Duodenal mucosa (tissue), 2 donors: ENCODE measurements around the gene ATAD3C.
"Not testable (repeated sequence)": the region's sequence is repeated elsewhere in the genome, so short reads cannot be mapped to it uniquely, and the experiment has no call there.

Source experiments
- H3K27ac ChIP-seq: one replicate; pipeline ENCODE4 v1.7.0; 2013; ENCODE audit warnings: low read depth, low read length
- H3K27me3 ChIP-seq, 2 donors: one replicate each; pipeline ENCODE4 v1.7.0; 2013; ENCODE audit warnings: low read length in 2 of 2, control low read depth in 1 of 2; ENCODE audit not compliant: insufficient read depth in 2 of 2, control insufficient read depth in 1 of 2
- H3K36me3 ChIP-seq, 2 donors: one replicate each; pipeline ENCODE4 v1.7.0; 2013; ENCODE audit warnings: low read length in 2 of 2, control low read depth in 1 of 2; ENCODE audit not compliant: insufficient read depth in 2 of 2, control insufficient read depth in 1 of 2
- H3K4me1 ChIP-seq, 2 donors: one replicate each; pipeline ENCODE4 v1.7.0; 2013; ENCODE audit warnings: low read length in 2 of 2, control low read depth in 1 of 2; ENCODE audit not compliant: insufficient read depth in 2 of 2, control insufficient read depth in 1 of 2
- H3K4me3 ChIP-seq, 2 donors: one replicate each; pipeline ENCODE4 v1.7.0; 2013; ENCODE audit warnings: low read length in 2 of 2, low read depth in 1 of 2
- H3K9ac ChIP-seq, 2 donors: one replicate each; pipeline ENCODE4 v1.7.0; 2013; ENCODE audit warnings: low read length in 2 of 2, low read depth in 1 of 2
- H3K9me3 ChIP-seq, 2 donors: one replicate each; pipeline ENCODE4 v1.7.0; 2013; ENCODE audit warnings: low read length in 2 of 2, control low read depth in 1 of 2; ENCODE audit not compliant: control insufficient read depth in 1 of 2

The ATAD3C gene

DNA sequence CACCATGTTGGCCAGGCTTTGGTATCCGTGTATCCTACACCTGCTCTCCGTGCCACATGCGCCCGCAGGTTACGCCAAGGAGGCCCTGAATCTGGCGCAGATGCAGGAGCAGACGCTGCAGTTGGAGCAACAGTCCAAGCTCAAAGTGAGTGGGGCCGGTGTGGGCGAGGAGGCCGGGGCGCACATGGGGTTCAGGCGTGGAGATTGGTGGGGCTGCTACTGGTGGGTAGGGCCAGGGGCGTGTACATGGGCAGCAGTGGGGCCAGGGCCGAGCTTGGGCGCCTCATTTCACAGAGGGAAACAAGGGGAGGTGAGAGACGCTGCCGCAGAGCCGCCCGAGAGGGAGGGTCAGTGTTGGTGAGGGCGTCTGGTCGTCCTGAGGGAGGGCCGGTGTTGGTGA lies 27.7 kb downstream of the ATAD3C start:
- Histone ChIP-seq H3K4me1 (peaks cover 0 to 14% of the 10 kb centered on the region in 2 donors), H3K4me3 (no peak overlapping the region), H3K36me3 (peaks cover 7 to 32% of the 10 kb centered on the region in 2 donors), H3K27me3 (no peaks in the 10 kb centered on the region), H3K9ac (no peak overlapping the region), H3K9me3 (no peaks in the 10 kb centered on the region), H3K27ac (no peak overlapping the region)

DNA sequence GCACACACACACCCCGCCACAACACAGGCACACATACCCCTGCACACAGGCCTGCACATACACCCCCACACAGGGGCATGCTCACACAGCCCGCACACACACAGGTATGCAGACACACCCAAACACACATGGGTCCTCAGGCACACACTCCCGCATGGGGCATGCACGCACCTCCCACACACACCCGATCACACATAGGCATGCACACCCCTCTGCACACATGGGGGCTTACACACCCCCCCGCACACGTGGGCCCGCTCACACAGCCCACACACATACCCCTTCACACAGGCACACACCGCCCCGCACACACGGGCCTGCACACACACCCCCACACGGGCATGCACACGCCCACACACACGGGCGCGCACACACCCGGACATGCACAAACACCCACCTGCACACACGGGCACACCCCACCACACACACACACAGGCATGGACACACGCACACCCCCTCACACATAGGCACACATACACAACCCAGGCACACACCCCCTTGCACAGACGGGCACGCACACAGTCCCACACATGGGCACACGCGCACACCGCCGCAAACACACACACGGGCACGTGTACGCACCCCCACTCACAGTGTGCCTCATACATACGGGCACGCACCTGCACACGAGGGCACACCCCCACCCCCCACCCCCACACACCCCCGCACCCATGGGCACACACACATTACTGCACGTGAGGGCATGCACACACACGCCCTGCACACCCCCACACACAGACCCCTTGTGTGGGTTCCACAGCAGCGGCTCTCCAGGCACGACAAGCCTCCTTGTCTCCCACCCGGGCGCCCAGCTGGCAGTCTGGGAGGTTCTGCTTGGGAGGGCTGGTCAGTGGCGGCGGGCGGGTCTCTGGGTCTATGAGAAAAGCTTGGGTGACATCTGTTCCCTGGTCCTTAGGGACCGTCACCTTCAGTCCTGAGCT lies 30.3 kb downstream of the ATAD3C start:
- H3K9me3 ChIP-seq: no peaks in the 10 kb centered on the region
- H3K4me1 ChIP-seq: no peaks in the 10 kb centered on the region
- H3K4me3 ChIP-seq: no peak overlapping the region
- H3K27me3 ChIP-seq: no peaks in the 10 kb centered on the region
- no peak overlapping the region for H3K9ac ChIP-seq
- H3K27ac ChIP-seq: no peak overlapping the region
- peaks cover 7 to 54% of the 10 kb centered on the region in 2 donors for H3K36me3 ChIP-seq

GRCh38 chr1:1480488-1480867 lies 31.0 kb downstream of the ATAD3C start:
- H3K27me3 ChIP-seq, H3K4me1 ChIP-seq, H3K9me3 ChIP-seq, H3K4me3 ChIP-seq, H3K27ac ChIP-seq, H3K9ac ChIP-seq: not testable (repeated sequence)
- peaks cover 7 to 55% of the 10 kb centered on the region in 2 donors for H3K36me3 ChIP-seq

DNA sequence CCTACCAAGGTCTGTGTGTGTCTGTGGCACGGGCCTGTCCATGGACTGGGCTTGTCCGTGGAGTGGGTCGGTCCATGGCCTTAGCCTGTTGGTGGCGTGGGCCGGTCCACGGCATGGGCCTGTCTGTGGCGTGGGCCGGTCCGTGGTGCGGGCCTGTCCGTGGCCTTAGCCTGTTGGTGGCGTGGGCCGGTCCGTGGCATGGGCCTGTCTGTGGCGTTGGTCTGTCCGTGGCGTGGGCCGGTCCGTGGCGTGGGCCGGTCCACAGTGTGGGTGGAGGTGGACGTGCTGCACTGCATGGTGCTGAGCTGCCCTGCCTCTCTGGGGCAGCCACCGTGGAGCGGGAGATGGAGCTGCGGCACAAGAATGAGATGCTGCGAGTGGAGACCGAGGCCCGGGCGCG lies 32.3 kb downstream of the ATAD3C start:
- H3K27ac ChIP-seq, H3K9me3 ChIP-seq, H3K4me1 ChIP-seq, H3K27me3 ChIP-seq, H3K9ac ChIP-seq, H3K4me3 ChIP-seq: not testable (repeated sequence)
- peaks cover 7 to 62% of the 10 kb centered on the region in 2 donors for H3K36me3 ChIP-seq

DNA sequence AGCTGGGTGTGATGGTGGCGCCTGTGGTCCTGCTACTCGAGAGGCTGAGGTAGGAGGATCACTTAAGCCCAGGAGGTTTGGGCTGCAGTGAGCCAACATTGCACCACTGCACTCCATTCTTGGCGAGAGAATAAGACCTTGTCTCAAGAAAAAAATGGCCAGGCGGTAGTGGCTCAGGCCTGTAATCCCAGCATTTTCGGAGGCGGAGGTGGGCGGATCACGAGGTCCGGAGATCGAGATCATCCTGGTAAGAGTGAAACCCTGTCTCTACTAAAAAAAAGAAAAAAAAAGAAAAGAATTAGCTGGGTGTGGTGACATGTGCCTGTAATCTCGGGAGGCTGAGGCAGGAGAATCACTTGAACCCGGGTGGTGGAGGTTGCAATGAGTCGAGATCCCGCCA lies 33.4 kb downstream of the ATAD3C start:
- H3K4me1 ChIP-seq: no peaks in the 10 kb centered on the region
- no peaks in the 10 kb centered on the region for H3K27me3 ChIP-seq
- H3K9ac ChIP-seq: no peak overlapping the region
- no peak overlapping the region for H3K4me3 ChIP-seq
- H3K27ac ChIP-seq: no peak overlapping the region
- peaks cover 7 to 59% of the 10 kb centered on the region in 2 donors for H3K36me3 ChIP-seq
- H3K9me3 ChIP-seq: no peaks in the 10 kb centered on the region

DNA sequence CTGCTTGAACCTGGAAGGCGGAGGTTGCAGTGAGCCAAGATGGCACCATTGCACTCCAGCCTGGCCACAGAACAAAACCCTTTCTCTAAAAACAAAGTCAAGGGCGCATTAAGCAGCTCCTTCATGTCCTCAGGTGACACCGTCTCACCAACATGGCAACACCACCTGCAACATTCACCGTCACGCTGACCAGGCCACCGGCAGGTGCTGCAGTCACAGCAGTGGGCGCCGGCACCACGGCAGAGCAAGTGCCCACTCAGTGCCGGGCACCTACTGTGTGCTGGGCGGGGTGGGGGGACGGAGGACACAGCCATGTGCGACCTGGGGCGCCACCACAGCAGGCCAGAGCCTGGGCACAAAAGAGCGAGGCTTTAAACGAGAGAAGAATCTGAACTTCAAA lies 34.2 kb downstream of the ATAD3C start:
- no peak overlapping the region for H3K9ac ChIP-seq
- H3K27me3 ChIP-seq: no peaks in the 10 kb centered on the region
- H3K9me3 ChIP-seq: no peaks in the 10 kb centered on the region
- no peaks in the 10 kb centered on the region for H3K4me1 ChIP-seq
- H3K27ac ChIP-seq: no peak overlapping the region
- peaks cover 7 to 57% of the 10 kb centered on the region in 2 donors for H3K36me3 ChIP-seq
- H3K4me3 ChIP-seq: no peak overlapping the region

DNA sequence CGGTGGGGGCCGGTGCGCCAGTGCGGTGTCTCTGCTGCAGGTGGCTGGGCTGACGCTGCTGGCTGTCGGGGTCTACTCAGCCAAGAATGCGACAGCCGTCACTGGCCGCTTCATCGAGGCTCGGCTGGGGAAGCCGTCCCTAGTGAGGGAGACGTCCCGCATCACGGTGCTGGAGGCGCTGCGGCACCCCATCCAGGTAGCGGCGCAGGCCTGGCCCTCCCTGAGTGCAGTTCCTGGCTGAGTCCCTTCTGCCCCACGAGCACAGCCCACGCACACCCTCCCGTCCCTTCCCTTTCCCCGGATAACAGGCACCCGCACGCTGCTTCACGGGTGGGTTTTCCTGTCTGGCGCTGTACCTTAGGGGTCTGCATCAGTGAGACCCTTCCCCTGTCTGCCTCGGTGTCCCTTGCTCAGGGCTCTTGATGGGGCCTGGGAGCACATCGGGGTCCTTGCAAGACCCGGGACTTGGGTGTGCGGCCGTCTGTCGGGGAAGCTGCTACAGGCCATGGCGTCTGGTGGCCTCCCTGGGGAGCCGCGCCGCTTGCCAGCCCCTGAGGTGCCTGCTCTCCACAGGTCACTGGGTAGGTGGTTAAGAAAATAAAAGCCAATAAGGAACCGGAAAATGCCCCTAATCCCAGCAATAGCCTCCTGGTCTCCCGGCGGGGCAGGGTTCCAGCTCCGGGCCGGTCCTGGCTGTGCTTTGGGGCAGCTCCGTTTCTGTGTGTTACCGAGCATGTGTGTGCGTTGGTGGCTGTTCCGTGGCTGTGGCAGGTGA lies 35.7 kb downstream of the ATAD3C start:
- peaks cover 0 to 57% of the 10 kb centered on the region in 2 donors for H3K36me3 ChIP-seq
- H3K9me3 ChIP-seq, H3K4me1 ChIP-seq, H3K27me3 ChIP-seq, H3K9ac ChIP-seq, H3K27ac ChIP-seq, H3K4me3 ChIP-seq: not testable (repeated sequence)

- H3K36me3 ChIP-seq: peaks cover 0 to 61% of the 10 kb centered on the region in 2 donors
- H3K27ac ChIP-seq, H3K27me3 ChIP-seq, H3K4me3 ChIP-seq, H3K9me3 ChIP-seq, H3K4me1 ChIP-seq, H3K9ac ChIP-seq: not testable (repeated sequence)
These were observed 36.3 kb downstream of the ATAD3C start for GRCh38 chr1:1485755-1486317.

DNA sequence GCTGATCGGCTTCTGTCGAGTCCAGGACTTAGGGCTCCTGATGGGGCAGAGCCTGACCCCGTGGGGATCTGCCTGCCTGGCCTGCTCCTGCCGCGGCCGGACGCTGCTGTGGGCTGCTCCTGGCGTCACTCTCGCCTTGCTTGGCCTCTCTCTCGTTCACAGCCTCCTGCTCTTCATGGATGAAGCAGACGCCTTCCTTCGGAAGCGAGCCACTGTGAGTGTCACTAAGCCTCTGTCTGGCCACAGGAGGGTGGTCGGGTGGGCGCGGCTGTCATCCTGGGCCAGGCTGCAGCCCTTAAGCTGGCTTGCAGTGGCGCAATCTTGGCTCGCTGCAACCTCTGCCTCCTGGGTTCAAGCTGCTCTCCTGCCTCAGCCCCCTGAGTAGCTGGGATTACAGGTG lies 38.2 kb downstream of the ATAD3C start:
- Histone ChIP-seq H3K4me3 (no peak overlapping the region), H3K9me3 (no peaks in the 10 kb centered on the region), H3K4me1 (no peaks in the 10 kb centered on the region), H3K27ac (no peak overlapping the region), H3K27me3 (no peaks in the 10 kb centered on the region), H3K9ac (no peak overlapping the region), H3K36me3 (peaks cover 5 to 63% of the 10 kb centered on the region in 2 donors)

DNA sequence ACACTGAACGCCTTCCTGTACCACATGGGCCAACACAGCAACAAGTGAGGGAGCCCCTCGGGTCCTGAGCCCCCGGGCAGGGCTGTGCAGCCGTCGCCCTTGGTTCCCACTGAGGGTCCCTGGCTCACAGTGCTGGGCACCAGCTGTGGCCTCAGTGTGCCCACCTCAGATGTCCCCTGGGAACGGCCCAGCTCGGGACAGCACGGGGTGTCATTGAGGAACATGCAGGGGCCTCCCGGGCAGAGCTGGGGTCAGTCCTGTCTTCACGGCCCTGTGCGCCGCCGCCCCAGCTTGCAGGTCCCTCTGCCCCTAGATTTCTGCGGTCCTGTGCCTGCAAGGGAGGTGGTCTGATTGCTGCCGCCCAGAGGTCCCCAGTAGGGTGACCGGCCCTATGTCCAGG lies 39.7 kb downstream of the ATAD3C start:
- peaks cover 9 to 48% of the 10 kb centered on the region in 2 donors for H3K36me3 ChIP-seq

More for the DNA sequence above, 39.7 kb downstream of the ATAD3C start:
- Histone ChIP-seq H3K9me3 (peaks cover 0 to 3% of the 10 kb centered on the region in 2 donors), H3K4me3 (no peak overlapping the region), H3K27me3 (no peaks in the 10 kb centered on the region), H3K27ac (no peak overlapping the region), H3K4me1 (no peaks in the 10 kb centered on the region), H3K9ac (no peak overlapping the region)
